A172 (cell line): ENCODE data around the gene IMMP2L. TPM values are rescaled to one million over a fixed set of nuclear protein-coding genes. Genes with fewer than 3 reads are reported as not detected.
A peak's percentile ranks its signal among the peaks of the same experiment; 100 is the strongest.

Source experiments
- DNase-seq: peaks from one replicate; pipeline ENCODE4 v3.0.0-alpha.2; 2015; ENCODE audit warnings: low spot score
- total RNA-seq: library from RNA; depleted of rRNA; stranded (reverse); fragments of >200 nt; shearing (Covaris generic); gene quantifications from 2 replicates; pipeline ENCODE4 v1.2.3, GENCODE V29; 2014

IMMP2L gene
- total RNA-seq, 1 experiment from 2014 or later: 22.6 TPM

DNA sequence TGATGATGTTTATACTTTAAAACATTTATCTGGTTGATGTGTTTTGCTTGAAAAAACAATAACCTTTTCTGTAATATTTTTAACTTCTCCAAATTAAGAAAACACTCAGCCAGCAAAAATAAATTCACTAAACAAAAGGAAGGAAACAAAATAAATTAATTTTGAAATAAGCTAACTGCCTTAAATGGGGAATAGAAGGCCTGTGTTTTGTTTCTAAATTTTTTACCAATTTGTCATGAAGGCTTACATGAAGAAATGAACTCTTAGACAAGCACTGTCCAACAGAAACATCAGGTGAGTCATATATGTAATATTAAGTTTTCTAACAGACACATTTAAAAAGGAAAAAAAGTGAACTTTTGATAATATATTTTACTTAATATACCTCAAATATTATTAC is 402.9 kb downstream of the IMMP2L start:
- no peak for DNase-seq

GRCh38 chr7:111150709-111151108 is 411.6 kb downstream of the IMMP2L start:
- DNase-seq: no peak

- no peak for DNase-seq
These were observed 414.4 kb downstream of the IMMP2L start for GRCh38 chr7:111147708-111148533.

DNA sequence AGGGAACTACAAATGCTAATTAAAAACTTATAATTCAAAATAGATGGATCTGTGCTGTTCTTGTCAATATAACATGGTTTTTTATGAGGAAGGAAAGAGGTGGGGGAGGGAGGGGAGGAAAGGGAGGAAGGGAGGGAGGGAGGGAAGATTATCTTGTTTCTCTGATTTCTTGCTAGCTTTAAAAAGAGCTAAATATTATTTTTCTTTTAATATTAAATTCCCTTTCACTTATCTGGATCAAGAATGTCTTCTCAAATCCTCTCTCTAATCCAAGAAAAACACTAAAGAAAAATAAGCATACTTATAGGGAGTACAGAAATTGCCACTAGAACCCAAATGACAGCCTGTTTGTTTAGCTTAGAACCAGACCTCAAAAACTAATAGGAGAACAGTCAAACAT is 416.2 kb downstream of the IMMP2L start:
- DNase-seq: no peak

- DNase-seq: no peak
These were observed 416.8 kb downstream of the IMMP2L start for GRCh38 chr7:111145472-111145871.

- no peak for DNase-seq
These were observed 422.0 kb downstream of the IMMP2L start for GRCh38 chr7:111140091-111140865.

DNA sequence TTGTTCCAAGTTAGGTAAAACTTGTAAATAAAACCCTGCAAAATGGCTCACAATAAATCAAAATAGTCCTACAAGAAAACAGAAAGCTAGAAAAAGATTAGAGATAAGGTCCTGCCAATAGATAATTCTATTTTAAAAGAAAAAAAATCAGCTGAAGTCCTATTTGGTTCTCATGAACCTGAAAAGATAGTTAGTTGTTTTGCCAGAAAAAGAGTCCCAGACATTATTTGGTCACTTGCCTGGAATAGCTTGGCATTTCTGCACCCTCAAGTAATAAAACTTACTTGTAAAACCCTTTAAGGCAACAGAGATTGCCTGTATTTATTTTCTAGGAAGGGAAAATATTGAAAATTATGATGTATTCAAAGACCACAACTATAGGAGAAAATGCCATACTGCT is 423.7 kb downstream of the IMMP2L start:
- DNase-seq: no peak

GRCh38 chr7:111138193-111138569 is 424.1 kb downstream of the IMMP2L start:
- DNase-seq: peak; percentile 85

DNA sequence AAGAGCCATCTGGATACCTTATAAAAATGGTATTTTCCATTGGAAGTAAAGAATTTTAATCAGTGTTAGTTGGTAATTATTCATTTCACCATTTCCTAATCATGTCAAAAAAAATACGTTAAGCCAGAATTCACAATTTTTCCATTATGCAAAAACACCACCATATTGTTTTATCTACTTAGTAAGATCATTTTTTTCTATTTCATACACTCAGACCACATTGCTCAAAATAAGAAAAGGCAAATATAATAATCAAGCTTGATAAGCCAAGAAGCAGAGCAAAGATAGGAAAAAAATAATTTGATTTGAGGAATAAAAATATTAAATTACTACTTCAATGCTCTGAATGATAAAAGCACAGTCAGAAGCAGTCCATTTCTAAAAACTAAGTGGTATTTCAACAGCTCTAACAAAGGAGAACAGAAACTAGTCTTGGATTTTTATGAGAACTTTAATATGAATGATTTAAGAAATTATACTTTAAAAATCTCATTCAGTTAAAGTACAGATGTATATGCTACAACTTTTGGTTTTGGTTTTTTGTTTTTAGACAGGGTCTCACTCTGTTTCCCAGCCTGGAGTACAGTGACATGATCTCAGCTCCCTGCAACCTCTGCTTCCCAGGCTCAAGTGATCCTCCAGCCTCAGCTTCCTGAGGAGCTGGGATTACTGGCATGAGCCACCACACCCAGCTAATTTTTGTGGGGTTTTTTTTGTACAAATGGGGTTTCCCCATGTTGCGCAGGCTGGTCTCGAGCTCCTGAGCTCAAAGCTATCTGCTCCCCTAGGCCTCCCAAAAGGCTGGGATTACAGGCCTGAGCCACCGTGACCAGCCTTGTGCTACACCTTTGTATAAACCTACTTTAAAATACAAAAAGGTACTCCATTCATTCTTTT is 424.7 kb downstream of the IMMP2L start:
- peak; percentile 40 for DNase-seq

- peak; percentile 23 for DNase-seq
These were observed 429.5 kb downstream of the IMMP2L start for GRCh38 chr7:111132833-111133232.

DNA sequence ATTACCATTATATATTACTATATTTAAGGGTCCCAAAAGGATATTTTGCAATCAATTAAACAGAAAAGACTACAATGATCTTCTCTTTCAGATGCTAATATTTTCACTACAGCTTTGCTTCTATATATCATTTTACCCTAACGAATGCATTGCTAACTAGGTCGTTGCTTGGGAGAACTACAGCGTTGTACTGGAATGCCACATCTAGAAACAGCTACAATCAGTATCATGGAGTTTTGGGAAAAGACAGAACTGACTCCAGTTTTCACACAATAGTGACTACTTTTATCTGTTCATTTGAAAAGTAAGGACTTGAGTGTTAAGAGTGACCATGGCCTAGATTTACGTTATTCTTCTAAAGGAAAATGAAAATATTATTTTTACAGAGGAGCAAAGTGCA is 432.9 kb downstream of the IMMP2L start:
- no peak for DNase-seq

DNA sequence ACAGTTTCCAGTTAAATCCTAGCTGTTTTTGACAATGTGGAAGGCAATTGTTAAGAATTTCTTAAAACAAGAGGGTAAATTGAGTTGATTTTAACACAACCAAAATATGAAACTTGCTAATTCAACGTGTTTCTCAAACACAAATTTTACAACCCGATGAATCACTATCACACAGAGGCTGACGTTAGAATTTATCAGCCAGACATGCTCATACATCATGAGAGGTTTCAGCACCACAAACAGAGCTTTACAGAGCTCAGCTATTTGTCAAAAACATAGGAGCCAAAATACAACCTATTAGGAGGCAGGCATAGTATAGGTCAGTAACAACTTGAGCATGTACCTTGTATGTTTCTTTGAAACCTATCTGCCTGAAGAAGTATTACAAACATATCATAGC is 435.3 kb downstream of the IMMP2L start:
- peak; percentile 48 for DNase-seq

GRCh38 chr7:111115966-111116365 is 446.3 kb downstream of the IMMP2L start:
- DNase-seq: no peak

- peak; percentile 77 for DNase-seq
These were observed 448.9 kb downstream of the IMMP2L start for GRCh38 chr7:111113263-111114017.

DNA sequence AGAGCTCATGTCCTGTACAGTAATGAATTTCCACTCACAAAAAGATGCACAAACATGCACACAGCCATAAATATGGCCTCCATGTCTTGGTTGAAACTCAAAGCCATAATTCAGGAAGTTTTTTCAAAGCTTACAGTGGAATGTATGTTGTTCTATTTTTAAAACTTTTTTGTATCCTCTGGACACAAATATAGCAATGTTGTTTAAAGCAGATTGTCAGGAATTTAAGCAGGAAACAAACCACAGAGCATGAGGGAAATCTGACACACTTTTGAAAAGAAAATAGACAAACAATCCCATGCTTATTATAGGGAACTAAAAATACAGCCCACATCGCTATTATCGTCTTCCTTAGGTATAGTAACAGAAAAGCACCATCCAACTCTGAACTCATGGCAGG is 449.9 kb downstream of the IMMP2L start:
- no peak for DNase-seq

DNA sequence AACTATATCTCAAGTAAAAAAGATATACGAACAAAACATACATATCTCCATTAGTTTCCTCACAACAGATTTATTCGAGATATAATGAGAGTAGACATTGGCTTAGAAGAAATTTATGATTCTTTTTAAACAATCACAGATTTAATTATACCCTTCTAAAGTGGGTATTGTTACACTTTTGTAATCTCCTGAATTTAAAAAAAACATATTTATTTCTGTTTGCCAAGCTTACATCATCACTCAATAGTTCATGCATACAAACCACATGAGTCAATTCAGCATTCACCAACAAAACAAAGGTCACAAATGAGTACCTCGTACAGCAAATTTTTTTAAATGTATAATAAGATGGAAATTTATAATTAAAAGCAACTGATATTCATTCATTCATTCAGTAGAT is 453.8 kb downstream of the IMMP2L start:
- DNase-seq: no peak

- DNase-seq: no peak
These were observed 454.3 kb downstream of the IMMP2L start for GRCh38 chr7:111108000-111108399.

GRCh38 chr7:111107579-111107978 is 454.7 kb downstream of the IMMP2L start:
- no peak for DNase-seq

DNA sequence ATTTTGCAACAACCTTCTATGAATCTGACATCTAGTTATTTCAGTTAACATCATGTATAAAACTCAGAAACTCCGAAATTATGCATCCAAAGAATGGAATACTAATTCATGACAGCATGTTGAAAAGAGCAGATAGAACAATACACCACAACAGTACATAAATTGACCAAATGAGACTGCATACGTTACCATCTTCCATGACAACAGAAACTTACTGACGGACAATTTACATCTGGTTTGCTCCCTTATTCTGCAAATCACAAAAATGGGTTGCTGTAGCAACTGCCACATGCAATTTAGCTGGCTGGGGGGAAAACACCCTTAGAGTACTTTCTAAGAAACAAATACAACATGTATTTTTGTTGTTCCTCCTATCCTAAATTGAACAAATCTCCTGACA is 457.0 kb downstream of the IMMP2L start:
- no peak for DNase-seq

GRCh38 chr7:111104710-111105109 is 457.6 kb downstream of the IMMP2L start:
- DNase-seq: no peak

DNA sequence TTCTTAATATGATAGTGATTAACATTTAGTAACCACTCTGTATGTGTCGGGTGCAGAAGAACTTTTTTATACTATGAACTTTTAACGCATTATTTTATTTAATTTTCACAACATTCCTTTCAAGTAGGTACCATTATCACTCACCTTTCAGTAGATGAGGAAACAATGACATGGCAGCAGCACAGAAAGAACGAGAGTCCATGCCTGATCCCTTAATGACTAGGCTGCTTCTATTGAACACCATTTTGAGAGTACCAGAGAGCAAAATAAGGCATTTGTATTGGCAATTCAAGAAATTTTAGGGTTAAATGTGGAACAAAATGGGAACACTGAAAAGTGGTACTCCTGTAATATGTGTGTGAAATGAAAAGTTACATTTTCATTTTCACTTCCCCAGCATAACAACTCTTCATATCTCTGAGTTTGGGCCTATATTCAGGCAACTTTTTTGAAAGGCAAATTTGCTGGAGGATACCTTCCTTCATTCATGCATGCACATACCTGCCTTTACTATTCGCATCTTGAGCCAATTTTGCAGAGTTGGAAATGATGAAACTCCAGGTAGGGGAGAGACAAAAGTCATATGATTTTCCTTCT is 458.5 kb downstream of the IMMP2L start:
- no peak for DNase-seq
